ENCODE measurements around the gene TLDC2.

- TF ChIP-seq CTCF (IDR thresholded peaks at IDR 0.05) (no peak), POLR2A (IDR thresholded peaks at IDR 0.05) (no peak)
These were observed 16.1 kb upstream of the TLDC2 start for GRCh38 chr20:36859700-36860330.

Measured in Peyer's patch (tissue), 4 donors.